SK-N-SH (cell line): ENCODE results near the gene CLIP3. TPM values are rescaled to one million over a fixed set of nuclear protein-coding genes. Genes with fewer than 3 reads are reported as not detected.

Source experiments
- CTCF ChIA-PET: fragments of 300-600, 350-600 bp; formaldehyde crosslinking; extraction: SDS; loops from one replicate; lab custom pipeline; 2021; lab: Yijun Ruan, JAX
- POLR2A ChIA-PET: fragments of 350-600 bp; sonication (Branson Sonifier 250); formaldehyde crosslinking; extraction: SDS; loops from one replicate; lab custom pipeline; 2020; ENCODE audit warnings: antibody characterized with exemption, inconsistent platforms; lab: Yijun Ruan, JAX
- DNase-seq: peaks from one replicate; pipeline ENCODE4 v3.0.0; 2012
- H2AFZ ChIP-seq: fragments of 200-600 bp; sonication (generic); 2 replicates; pipeline ENCODE4 v1.8.1; 2016; ENCODE audit warnings: antibody characterized with exemption, mild to moderate bottlenecking, low read depth
- H3F3A ChIP-seq: fragments of 200-600 bp; sonication (generic); replicated peaks from 2 replicates; pipeline ENCODE3; 2016; ENCODE audit warnings: antibody characterized with exemption, mild to moderate bottlenecking; ENCODE audit not compliant: insufficient read depth
- H3K27ac ChIP-seq, 2 experiments: fragments of 200-500 bp in 1 of 2; fragments of 200-600 bp in 1 of 2; sonication (Bioruptor generic) in 1 of 2; sonication (generic), shearing (Covaris generic) in 1 of 2; 2 replicates each; pipeline versions ENCODE4 v1.5.1 to v1.6.1; 2014 to 2016; ENCODE audit warnings: low read depth in 2 of 2, inconsistent platforms in 1 of 2, low read length in 1 of 2, mild to moderate bottlenecking in 1 of 2, mixed read lengths in 1 of 2
- H3K27me3 ChIP-seq: fragments of 200-600 bp; sonication (generic), shearing (Covaris generic); 2 replicates; pipeline ENCODE4 v1.6.1; 2016; ENCODE audit warnings: mixed run types; ENCODE audit not compliant: insufficient read depth
- H3K36me3 ChIP-seq, 2 experiments: fragments of 200-500 bp in 1 of 2; fragments of 200-600 bp in 1 of 2; sonication (Bioruptor generic) in 1 of 2; sonication (generic) in 1 of 2; replicated peaks in 1 of 2; 2 replicates each; pipeline versions ENCODE3 to v1.5.1; 2014 to 2016; ENCODE audit warnings: low read length in 1 of 2, mild to moderate bottlenecking in 1 of 2; ENCODE audit not compliant: insufficient read depth in 2 of 2, control insufficient read depth in 1 of 2
- H3K4me1 ChIP-seq, 2 experiments: fragments of 200-500 bp in 1 of 2; fragments of 200-600 bp in 1 of 2; sonication (Bioruptor generic) in 1 of 2; sonication (generic), shearing (Covaris generic) in 1 of 2; 2 replicates each; pipeline versions ENCODE4 v1.5.1 to v1.6.1; 2014 to 2016; ENCODE audit warnings: low read depth in 1 of 2, low read length in 1 of 2, mixed run types in 1 of 2; ENCODE audit not compliant: insufficient read depth in 2 of 2, control insufficient read depth in 1 of 2
- H3K4me2 ChIP-seq: fragments of 200-600 bp; sonication (generic), shearing (Covaris generic); 2 replicates; pipeline ENCODE4 v1.6.1; 2017; ENCODE audit warnings: mixed run types
- H3K4me3 ChIP-seq, 2 experiments: fragments of 200-500 bp in 1 of 2; fragments of 200-600 bp in 1 of 2; sonication (Bioruptor generic) in 1 of 2; sonication (generic), shearing (Covaris generic) in 1 of 2; 2 replicates each; pipeline versions ENCODE4 v1.5.1 to v1.8.1; 2014 to 2016; ENCODE audit warnings: low read depth in 2 of 2, inconsistent platforms in 1 of 2, low read length in 1 of 2, mild to moderate bottlenecking in 1 of 2, mixed read lengths in 1 of 2, moderate library complexity in 1 of 2
- H3K79me2 ChIP-seq: fragments of 200-600 bp; sonication (generic); 2 replicates; pipeline ENCODE4 v1.8.1; 2017; ENCODE audit warnings: mild to moderate bottlenecking; ENCODE audit not compliant: insufficient read depth
- H3K9ac ChIP-seq: fragments of 200-600 bp; sonication (generic); 2 replicates; pipeline ENCODE4 v1.6.1; 2017; ENCODE audit warnings: mixed run types
- H3K9me2 ChIP-seq: fragments of 200-600 bp; sonication (generic); 2 replicates; pipeline ENCODE4 v1.6.1; 2017; ENCODE audit warnings: mixed run types
- H3K9me3 ChIP-seq: fragments of 200-600 bp; sonication (generic); 2 replicates; pipeline ENCODE4 v1.6.1; 2017; ENCODE audit warnings: mixed run types, mild to moderate bottlenecking, moderate library complexity
- H4K20me1 ChIP-seq: fragments of 200-600 bp; sonication (generic); 2 replicates; pipeline ENCODE4 v1.6.1; 2017; ENCODE audit warnings: mild to moderate bottlenecking, mixed run types; ENCODE audit not compliant: insufficient read depth
- CHD2 ChIP-seq: fragments of 150-350 bp; IDR thresholded peaks from 2 replicates; pipeline ENCODE4 v1.6.1; 2018; ENCODE audit warnings: low read length; ENCODE audit not compliant: partially characterized antibody
- EP300 ChIP-seq, 2 experiments: IDR thresholded peaks; 2 replicates each; pipeline versions ENCODE4 v1.4.0 to v1.6.1; 2012; ENCODE audit warnings: borderline replicate concordance in 1 of 2, low read depth in 1 of 2, low read length in 1 of 2
- EZH2phosphoT487 ChIP-seq: fragments of 200-600 bp; sonication (generic); IDR thresholded peaks from 2 replicates; pipeline ENCODE4 v1.6.1; 2017; ENCODE audit warnings: low read depth, mixed run types, mild to moderate bottlenecking, antibody characterized with exemption, moderate library complexity, borderline replicate concordance
- FOXJ3 ChIP-seq: sonication (generic); formaldehyde crosslinking; IDR thresholded peaks from 2 replicates; pipeline ENCODE4 v1.5.1; 2020; ENCODE audit warnings: mild to moderate bottlenecking, missing genetic modification reagents
- MAX ChIP-seq: IDR thresholded peaks from 2 replicates; pipeline ENCODE4 v1.4.0; 2012; ENCODE audit warnings: low read depth
- MEF2A ChIP-seq: IDR thresholded peaks from 2 replicates; pipeline ENCODE4 v1.4.0; 2012; ENCODE audit warnings: low read depth, borderline replicate concordance
- MXI1 ChIP-seq: IDR thresholded peaks from 2 replicates; pipeline ENCODE4 v1.6.1; 2012; ENCODE audit warnings: mild to moderate bottlenecking, low read depth, low read length, improper control_type of control experiment
- NFIC ChIP-seq: IDR thresholded peaks from 2 replicates; pipeline ENCODE4 v1.4.0; 2012; ENCODE audit warnings: borderline replicate concordance
- PBX3 ChIP-seq: IDR thresholded peaks from 2 replicates; pipeline ENCODE4; 2012
- POLR2AphosphoS5 ChIP-seq: IDR thresholded peaks from 2 replicates; pipeline ENCODE4 v1.6.1; 2012; ENCODE audit warnings: low read depth, low read length
- RCOR1 ChIP-seq: fragments of 150-350 bp; IDR thresholded peaks from 2 replicates; pipeline ENCODE4 v1.6.1; 2017; ENCODE audit warnings: antibody characterized with exemption, low read length
- SIN3A ChIP-seq: IDR thresholded peaks from 2 replicates; pipeline ENCODE4 v1.6.1; 2012; ENCODE audit warnings: low read depth, mild to moderate bottlenecking, low read length, moderate library complexity, borderline replicate concordance
- TEAD4 ChIP-seq: IDR thresholded peaks from 2 replicates; pipeline ENCODE4 v1.4.0; 2012; ENCODE audit warnings: mild to moderate bottlenecking, borderline replicate concordance; ENCODE audit not compliant: insufficient read depth
- USF1 ChIP-seq: IDR thresholded peaks from 2 replicates; pipeline ENCODE4 v1.4.0; 2012; ENCODE audit warnings: low read depth, borderline replicate concordance
- YY1 ChIP-seq: IDR thresholded peaks from 2 replicates; pipeline ENCODE4 v1.4.0; 2012; ENCODE audit warnings: low read depth, mild to moderate bottlenecking
- WGBS: methylation state at CpG from one replicate; pipeline ENCODE4 v1.1.6; 2017; ENCODE audit warnings: low lambda C conversion rate; 5-methylcytosine and 5-hydroxymethylcytosine counted together
- polyA plus RNA-seq, 3 experiments: library from polyadenylated mRNA; depleted of rRNA; stranded (reverse); fragments of >200 nt; gene quantifications; 2 replicates each; pipeline ENCODE4 v1.2.3, GENCODE V29; 2012

CLIP3 gene
- polyA plus RNA-seq, 1 of the 3 experiments (the other 2 are of a cell fraction), result 13.1 TPM

- TF ChIP-seq MAX, result peak; percentile 37; the same call in 1 of the 2 replicates
- no peak for TF ChIP-seq YY1
- no peak for TF ChIP-seq TEAD4
- TF ChIP-seq EP300 (IDR thresholded peaks at IDR 0.05; ENCODE audit: borderline replicate concordance in 1 of 2, low read depth in 1 of 2, low read length in 1 of 2), result no peak
- no peak for TF ChIP-seq MEF2A
- TF ChIP-seq POLR2AphosphoS5, result peak; percentile 79
- TF ChIP-seq NFIC, result no peak
- TF ChIP-seq CHD2, result peak; percentile 55
- TF ChIP-seq RCOR1, result no peak
- peak; percentile 99 for TF ChIP-seq USF1
Measured at GRCh38 chr19:36054119-36054732, 21.6 kb upstream of the CLIP3 start, which contains the start of gene THAP8 (continued).

GRCh38 chr19:36051637-36052036, 19.0 kb upstream of the CLIP3 start:
- H3K36me3 ChIP-seq, result no peaks in the 10 kb centered on the region
- POLR2A ChIA-PET, result no interaction called here
- no peaks in the 10 kb centered on the region for H3K27me3 ChIP-seq
- H3K27ac ChIP-seq, result no peak overlapping the region
- H3F3A ChIP-seq, result peaks cover 15% of the 10 kb centered on the region
- H4K20me1 ChIP-seq, result peaks cover under 1% of the 10 kb centered on the region; the same call in 1 of the 2 replicates
- no peak overlapping the region for H2AFZ ChIP-seq
- H3K4me1 ChIP-seq, result peaks cover 3 to 5% of the 10 kb centered on the region in 2 experiments; a peak in 2 of 4 replicates
- TF ChIP-seq POLR2AphosphoS5, result no peak
- no peak for TF ChIP-seq FOXJ3 (CRISPR knock-in tag)
- TF ChIP-seq CHD2, result no peak
- no peak for TF ChIP-seq SIN3A
- TF ChIP-seq PBX3, result no peak
- TF ChIP-seq MXI1, result no peak
- no peak for TF ChIP-seq EZH2phosphoT487
- no peak overlapping the region for H3K9ac ChIP-seq
- no peaks in the 10 kb centered on the region for H3K9me2 ChIP-seq
- no peak overlapping the region for H3K4me3 ChIP-seq
- WGBS, result 97% methylated on average over 4 of the region's 4 CpGs
- DNase-seq, result no peak
- no peaks in the 10 kb centered on the region for H3K9me3 ChIP-seq
- no peak overlapping the region for H3K4me2 ChIP-seq
- peaks cover 15% of the 10 kb centered on the region for H3K79me2 ChIP-seq
- CTCF ChIA-PET, result interaction anchor here (0.8 kb wide), 1 partner anchor 45 kb away, joined by 3 read pairs; no protein-coding TSS in a partner anchor
